HG03571 (cell line): ENCODE data around the gene HSPH1.

Source experiments
- ATAC-seq: cut with Tn5 transposase; IDR thresholded peaks from one replicate; pipeline ENCODE4 v1.9.1; 2021; ENCODE audit not compliant: unreplicated experiment

Gene HSPH1

DNA sequence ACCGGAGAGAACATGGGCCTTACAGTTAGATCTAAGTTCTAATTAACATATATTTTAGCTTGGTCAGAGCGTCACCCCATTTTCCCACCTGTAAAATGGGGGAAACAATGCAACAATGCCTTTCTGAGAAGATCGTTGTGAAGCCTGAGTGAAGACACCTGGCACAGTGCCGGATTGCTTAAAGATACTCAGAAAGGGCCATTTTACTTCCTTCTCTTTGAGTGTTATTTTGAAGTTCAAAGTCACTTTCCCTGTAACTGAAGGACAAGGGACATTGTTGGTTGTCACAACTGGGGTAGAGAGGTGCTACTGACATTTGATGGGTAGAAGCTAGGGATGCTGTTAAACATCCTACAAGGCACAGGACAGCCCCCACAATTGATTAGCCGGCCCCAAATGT, 28.1 kb downstream of the HSPH1 start:
- ATAC-seq, result no peak

DNA sequence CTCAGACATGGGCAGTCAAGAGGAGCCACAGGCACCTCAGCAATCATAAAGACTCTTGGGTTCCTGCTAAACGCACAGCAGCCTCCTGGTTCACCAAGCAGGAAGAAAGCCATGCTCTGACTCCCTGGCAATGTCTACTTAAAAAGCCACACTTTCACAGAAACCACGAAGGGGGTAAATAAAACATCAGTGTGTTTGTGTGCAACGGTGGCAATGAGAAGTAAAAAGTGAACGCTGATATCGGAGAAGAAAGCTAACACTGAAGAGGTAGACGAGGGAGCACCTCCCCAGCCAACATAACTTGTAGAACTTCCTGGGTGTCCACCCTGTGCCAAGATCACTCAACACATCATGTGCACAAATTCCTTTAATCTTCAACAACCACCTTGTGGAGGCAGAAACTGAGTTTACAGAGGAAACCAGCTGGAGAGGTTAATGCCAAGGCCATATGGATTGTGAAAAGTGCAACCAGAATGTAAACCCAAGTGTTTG, 30.2 kb downstream of the HSPH1 start:
- no peak for ATAC-seq

DNA sequence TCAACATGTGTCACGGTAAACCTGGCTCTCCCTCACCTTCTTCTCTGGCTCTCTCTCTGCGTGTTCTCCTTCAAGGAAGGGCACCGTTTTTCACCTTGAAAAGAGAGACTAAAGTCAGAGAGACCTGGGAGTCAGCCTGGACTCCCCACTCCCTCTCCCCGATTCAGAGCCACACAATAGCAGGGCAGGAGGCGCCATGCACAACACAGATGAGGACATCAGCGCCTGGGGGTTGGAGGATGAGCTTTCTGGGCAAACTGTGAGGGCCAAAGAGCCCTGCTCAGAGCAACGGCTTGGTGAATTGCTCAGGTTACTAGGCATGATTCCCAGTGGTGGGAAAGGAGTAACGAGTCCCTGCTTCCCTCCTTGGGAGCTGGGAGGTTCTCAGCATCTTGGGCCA, 32.3 kb downstream of the HSPH1 start:
- no peak for ATAC-seq

GRCh38 chr13:31124204-31124603, 37.5 kb downstream of the HSPH1 start:
- ATAC-seq, result no peak

DNA sequence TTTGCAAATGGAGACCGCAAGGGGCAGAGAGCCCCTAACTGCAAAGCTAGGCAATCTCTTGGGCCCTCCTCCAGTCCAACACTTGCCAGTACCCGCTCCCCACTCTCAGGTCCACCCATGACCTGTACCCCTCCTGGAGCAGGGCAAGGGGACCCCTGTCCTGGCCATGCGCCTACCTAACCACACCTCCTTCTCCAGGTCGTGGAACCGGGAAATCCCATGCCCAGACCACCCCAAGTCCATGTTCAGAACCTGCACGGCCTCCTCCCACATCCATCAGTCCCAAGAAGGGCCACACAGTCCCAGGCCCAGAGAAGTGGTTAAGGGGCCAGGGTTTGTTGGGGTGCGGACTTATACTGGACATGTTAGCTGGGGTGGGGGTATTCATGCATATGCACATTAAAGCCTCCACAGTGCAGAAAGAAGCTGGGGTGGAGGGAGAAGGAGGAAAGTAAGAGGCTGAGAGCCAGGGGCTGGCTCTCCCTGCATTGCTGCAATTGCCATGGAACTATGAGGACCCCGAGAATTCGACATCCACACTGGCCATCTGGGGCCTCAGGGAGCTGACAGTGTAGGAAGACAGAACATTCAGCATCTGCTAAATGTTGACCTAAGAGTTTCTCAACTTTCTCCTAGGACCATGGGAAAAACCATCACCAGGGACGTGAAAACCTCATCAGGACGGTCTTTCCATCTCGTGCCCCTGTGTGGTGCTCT, 39.0 kb downstream of the HSPH1 start:
- no peak for ATAC-seq

- ATAC-seq, result no peak
Observed at GRCh38 chr13:31122143-31122542, 39.6 kb downstream of the HSPH1 start.

- ATAC-seq, result no peak
Observed at GRCh38 chr13:31121379-31122140, 40.1 kb downstream of the HSPH1 start.

GRCh38 chr13:31119966-31120700, 41.6 kb downstream of the HSPH1 start:
- ATAC-seq, result no peak

DNA sequence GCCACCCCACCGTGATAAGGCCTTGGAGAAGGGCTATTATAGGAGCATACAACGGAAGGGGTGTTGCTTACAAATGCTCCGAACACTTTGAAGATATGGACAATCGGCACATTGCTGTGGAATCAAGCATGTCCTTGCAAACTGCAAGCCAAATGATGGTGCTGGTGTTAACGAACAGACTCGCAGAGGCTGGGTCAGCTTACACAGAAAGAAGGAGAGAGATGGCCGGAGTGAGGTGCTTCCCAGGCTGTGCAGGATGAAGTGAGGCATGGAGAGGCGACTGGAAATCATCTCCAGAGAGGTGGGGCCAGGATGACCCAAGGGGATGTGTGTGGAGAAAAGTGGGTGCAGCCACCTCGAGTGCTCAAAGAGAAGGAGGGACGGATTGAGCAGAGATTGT, 42.2 kb downstream of the HSPH1 start:
- no peak for ATAC-seq

DNA sequence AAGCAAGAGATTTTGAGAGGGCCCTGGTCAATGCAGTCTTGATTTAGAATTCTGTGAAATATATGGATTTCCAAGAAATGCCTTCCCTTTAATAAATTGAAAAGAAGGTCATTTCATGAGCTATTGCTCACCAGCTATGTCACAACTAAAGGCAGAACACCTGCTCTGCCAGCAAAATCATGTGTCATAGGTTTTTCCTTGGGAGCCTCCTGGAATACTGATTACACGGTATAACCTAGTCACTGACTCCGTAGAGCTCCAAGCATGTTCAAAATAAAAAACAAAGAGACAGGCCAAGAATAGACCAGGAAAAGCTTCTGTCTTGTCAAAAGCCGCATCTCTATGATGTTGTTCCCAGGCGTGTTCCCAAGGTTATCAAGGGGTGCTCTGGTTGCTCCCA, 45.5 kb downstream of the HSPH1 start:
- ATAC-seq, result no peak

DNA sequence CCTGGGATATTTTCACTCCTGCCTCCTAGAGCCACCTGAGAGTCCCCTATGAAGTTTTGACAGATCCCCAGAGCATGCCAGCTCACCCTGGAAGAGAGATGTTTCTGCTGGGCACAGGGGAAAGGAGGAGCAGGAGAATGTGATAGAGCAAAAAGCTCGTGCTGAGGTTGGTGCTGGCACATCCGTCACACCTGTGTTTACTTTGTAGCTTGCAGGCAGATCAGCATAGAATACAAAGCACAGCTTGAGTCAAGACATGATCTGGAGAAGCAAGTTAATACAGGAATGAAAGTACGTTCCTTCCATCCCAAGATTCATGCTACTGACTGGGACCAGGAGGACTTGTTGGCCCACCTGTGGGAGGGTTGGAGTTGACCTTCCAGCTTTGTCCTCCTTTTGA, 46.1 kb downstream of the HSPH1 start:
- no peak for ATAC-seq

GRCh38 chr13:31114641-31115040, 47.1 kb downstream of the HSPH1 start:
- no peak for ATAC-seq

- no peak for ATAC-seq
Observed at GRCh38 chr13:31111136-31111535, 50.6 kb downstream of the HSPH1 start.

DNA sequence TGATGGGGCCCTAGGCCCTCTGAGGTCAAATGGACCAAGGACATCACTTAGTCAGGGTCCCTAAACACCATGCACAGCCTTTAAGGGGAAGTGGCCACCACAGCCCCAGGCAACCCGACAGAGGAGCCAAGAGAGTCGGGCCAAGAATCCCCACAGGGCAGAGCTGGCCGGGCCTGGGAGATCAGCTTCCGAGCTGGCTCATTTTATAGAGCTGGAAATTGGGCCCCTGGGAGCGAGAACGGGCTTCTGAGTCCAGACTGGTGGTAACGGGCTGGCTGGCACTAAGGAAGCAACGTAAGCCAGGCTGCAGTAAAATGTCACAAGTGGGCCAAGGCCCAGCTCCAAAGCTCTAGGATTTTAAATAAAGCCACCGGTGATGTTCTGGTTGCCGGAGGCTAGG, 51.1 kb downstream of the HSPH1 start:
- ATAC-seq, result no peak

DNA sequence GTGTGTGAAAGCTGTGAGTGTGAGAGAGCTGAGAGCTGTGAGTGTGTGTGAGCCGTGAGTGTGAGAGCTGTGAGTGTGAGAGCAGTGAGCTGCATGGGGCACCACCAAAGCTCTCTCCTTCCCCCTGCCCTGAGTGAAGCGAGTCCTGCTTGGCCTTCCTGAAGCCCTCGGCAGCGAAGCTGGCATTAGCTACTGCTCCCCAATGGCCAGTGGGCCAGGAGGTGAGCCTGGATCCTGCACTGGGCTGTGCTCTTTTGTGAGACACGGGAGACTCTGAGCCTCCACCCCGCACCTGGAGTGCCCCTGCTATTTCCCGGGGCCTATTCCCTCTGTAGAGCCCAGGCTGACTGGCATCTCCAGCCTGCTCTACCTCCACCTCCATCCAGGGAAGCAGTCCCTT, 51.5 kb downstream of the HSPH1 start:
- no peak for ATAC-seq

DNA sequence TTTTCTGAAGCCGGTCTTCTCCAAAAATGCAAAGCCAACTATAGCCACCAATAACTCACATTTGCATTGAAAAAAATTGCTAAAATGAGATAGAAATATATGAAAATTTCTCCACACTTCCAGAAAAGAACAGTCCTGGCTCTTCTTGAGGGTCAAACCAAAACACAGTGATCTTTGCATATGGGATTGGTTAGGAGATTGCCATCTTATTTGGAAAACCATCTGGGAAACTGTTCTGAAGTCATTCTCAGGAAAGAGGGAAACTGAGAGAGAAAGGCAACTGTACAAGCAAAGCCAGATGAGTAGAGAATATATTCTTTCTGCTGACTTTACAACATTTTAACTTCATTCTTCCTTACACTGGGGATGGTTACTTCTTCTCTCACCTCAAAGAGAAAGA, 54.6 kb downstream of the HSPH1 start:
- no peak for ATAC-seq

GRCh38 chr13:31105856-31106255, 55.8 kb downstream of the HSPH1 start:
- ATAC-seq, result no peak

DNA sequence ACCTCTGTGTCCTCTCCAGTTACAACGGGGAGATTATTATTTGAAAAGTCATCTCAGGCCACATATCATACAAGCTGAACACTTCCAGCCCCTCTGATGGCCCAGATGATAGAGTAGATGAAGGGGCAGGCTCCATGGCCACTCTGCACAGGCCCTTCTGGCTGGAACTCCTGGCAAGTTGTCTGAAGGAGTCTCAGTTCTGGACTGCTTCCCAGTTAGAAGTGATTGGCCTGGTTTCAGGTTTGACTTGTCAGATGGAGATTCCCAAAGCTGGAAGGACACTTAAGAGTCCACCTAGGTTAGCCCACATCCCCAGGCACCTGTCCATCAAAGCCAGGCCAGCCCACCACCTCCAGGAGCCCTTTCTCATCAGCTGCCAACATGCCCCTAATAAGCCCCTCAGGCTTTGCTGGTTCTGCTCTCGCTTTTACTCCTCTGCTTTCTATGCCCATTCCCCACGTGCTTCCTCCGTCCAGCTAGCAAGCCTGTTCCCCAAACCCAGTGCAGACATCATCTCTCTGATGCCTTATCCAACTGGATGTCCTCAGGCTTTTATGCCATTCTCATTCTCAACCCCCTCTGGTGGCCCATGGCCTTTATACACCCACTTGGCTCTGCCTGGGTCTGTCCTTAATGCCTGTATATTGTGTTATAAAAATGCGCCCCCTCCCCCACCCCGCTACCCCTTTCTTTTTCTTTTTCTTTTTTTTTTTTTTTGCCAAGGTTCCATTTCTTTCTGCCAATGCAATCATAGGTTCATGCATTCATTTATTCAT, 56.5 kb downstream of the HSPH1 start:
- no peak for ATAC-seq

DNA sequence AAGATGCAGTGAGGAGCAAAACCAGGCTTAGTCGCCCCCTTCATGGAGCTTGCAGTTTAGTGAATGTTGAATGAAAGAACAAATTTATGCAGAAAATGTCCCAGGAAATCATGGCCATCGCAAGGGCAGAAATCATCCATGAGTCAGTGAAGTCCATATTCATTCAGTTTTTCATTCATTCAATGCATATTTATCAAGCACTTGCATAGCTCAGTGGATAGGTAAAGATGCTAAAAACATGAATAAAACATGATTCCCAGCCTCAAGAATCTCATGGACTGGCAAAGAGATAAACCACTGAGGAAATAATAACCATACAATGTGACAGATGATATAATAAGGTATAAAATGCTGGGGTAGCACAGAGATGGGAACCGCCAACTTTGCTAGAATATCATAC, 58.8 kb downstream of the HSPH1 start:
- no peak for ATAC-seq

DNA sequence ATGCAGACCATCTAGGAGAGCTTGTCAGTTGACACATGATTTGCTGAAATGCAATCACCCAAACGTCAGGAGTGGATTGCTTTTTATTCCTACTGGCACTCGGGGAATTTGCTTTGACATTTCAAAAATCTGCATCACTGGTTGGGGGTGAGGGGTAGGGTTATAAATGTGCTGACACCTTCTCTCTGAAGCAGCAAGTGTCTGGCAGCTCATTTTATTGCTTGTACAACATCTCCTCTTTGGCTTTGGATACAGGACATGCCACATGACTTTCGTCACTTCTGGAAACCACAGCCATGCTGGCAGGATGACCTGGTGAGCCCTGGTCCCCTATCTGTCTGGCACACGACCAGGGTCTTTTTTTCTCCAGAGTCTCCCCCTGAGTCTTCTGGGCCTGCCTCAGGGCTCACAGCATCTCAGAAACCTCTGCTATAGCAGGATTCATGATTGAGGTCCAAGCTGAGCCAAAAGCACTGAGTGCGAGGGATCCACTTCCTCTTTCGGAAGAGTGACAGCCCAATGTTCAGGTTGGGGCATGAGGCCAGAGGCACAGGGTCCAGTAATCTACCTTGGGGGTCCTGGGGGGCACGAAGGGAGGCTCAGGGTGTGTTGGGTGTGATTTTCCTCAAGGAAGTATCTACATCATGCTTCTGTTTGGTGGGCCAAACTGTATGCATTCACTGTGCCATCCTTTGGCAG, 60.1 kb downstream of the HSPH1 start:
- ATAC-seq, result no peak
